H54 (cell line): ENCODE measurements around the gene MBD1.

Experiments used
- DNase-seq: peaks from one replicate; pipeline ENCODE4 v3.0.0; 2011; ENCODE audit warnings: low spot score, mixed read lengths; ENCODE audit not compliant: insufficient read length
- FAIRE-seq: peaks from 3 replicates; lab custom pipeline; 2011; peaks lifted over from hg19 to GRCh38; lab: Jason Lieb, UNC
- POLR2A ChIP-seq: IDR thresholded peaks from 2 replicates; pipeline ENCODE4 v1.6.1; 2011; ENCODE audit warnings: low read depth, mild to moderate bottlenecking, low read length

The MBD1 gene

DNA sequence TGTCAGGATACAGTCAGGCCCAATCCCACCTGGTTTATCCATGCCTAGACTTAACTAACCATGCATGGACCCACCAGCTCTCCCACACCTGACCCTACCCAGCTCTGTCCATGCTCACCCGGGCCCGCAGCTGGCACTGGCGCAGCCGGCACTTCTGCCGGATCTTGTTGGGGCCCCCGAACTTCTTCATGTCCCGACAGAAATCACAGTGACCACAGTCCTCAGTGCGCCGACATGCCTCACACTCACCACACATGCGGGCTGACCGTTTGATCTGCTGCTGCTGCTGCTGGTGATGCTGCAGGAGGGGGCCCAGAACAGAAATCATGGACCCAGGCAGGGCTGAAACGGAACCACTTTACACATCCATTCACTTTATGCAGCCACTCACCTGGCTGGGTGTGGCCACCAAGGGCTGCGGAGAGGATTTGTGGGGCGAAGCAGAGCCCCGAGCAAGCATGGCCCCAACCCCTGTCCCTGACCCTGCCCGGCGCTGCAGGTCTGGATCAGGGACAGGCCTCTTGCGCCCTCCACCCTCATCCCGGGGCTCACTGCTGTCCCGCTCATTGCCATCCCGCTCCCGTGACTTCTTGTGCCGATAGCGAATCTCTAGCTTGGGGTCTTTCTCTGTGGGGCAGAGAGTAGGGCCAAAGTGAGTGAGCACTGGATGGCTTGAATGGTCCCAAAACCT lies 4.5 kb upstream of the MBD1 start:
- DNase-seq, result no peak
- no peak for FAIRE-seq
- TF ChIP-seq POLR2A, result no peak

GRCh38 chr18:50285071-50285470 lies 3.7 kb upstream of the MBD1 start:
- FAIRE-seq, result no peak
- no peak for TF ChIP-seq POLR2A
- no peak for DNase-seq

DNA sequence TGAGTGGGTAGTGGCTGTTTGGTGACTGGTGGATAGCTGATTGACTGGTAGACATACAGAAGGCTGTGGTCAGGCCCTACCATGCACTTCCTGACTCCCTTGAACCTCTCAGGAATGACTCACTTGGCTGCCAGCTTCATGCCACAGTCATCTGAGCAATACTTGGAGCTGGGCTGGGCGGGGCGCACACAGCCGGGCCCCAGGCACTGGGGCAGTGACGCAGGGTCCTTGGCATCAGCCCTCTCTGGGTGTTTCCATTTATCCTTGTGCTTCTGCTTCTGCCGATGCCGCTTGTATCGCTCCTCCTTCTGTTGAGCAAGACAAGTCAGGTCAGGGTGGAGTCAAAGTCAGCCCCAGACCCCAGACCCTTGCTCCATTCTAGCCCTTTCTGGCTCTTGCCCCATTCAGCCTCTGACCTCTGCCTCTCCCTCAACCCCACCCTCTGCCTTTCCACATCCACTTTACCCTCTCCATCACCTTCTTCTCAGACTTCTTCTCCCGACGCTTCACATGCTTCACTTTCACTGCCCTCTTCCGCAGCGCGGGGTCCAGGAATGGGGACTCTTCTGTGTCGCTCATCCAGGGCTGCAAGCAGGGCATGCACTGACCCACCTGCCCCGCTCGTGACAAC lies 3.0 kb upstream of the MBD1 start:
- FAIRE-seq (no peak), DNase-seq (peak; percentile 63)
- no peak for TF ChIP-seq POLR2A

GRCh38 chr18:50283469-50284209 lies 2.3 kb upstream of the MBD1 start:
- FAIRE-seq, result no peak
- no peak for DNase-seq
- TF ChIP-seq POLR2A, result no peak

DNA sequence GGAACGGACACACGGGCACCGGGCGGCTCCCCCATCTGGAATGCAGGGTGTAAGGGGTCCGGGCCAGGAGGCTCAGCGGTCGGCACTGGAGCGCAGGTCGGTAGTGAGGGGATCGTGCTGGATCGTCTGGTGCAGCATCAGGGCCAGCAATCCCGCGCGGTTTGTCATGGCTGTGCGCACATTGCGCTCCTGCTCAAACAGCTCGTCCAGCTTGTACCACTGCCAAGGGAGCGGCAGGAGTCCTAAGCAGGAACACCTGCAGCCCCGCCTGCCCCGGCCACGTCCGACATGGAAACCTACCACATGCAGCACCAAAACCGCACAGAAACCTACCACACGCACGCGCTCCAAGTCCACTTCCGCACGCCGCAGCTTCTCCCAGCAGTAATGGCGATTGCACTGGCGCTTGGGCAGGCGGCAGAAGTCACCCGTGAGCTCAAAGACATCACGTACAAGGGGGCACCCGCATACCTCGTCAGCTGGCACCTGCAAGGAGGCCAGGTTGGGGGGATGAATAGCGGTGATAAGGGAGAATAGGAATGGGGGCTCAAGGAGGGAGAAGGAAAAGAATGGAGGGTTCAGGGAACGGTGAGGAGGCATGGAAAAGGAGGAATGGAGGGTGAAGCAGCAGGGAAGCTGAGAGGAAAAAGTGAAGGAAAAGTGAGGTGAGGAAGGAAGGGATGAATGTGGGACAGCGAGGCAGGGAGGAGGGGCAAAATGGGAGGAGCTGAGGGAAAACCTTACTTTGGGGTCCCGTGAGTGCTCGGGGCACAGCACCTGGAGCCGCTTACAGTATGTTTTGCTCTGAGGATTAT lies 1.4 kb upstream of the MBD1 start:
- DNase-seq (no peak), FAIRE-seq (no peak)
- TF ChIP-seq POLR2A, result no peak

DNA sequence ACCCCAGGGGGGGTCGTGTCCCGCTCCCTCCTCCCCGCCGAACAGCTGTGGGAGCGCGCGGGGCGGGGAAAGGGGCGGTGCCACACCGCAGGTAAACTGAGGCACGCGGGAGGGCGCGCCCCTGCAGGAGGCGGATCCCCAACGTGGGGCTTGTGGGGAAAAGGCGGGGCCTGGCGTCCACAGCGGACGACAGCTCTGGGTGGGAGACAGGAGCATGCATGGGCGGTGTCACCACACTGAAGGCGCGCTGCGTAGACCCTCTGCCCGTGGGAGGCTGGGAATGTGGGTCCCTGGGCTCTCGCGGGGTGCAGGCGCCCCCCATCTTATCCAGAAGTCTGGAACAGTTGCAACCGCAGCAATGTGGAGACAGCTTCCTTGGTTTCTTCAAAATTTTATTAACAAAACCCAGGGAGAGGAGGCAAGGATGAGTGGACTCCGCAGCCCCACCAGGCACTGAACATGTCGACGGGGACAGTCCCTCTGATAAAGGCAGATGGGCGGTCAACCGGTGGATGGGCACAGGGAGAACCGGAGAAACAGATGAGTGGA lies 723 bp upstream of the MBD1 start:
- FAIRE-seq (no peak), DNase-seq (no peak)
- no peak for TF ChIP-seq POLR2A

DNA sequence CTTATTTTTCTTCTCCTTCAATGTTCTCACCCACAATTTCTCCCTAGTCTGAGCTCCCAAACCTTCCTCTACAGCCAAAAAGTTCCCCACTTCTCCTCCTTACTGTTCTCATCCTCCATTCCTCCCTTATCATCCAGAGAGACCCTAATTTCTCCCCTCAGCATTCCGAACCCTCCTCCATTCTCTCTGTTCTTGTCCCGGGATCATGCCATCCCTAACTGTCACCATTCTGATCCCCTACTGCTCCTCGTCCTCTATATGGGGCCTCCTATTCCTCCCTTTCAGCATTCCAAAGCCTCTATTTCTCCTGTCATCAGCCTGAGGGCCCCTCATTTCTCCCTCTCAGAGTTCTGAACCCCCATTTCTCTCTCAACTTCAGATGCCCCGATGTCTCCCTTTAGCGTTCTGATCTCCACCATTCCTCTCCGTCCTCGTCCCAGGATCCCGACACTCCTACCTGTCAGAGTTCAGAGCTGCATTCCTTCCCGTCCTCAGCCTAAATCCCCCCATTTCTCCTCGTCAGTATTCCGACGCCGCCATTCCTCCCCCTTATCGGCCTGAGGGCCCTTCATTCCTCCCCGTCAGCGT lies 522 bp downstream of the MBD1 start:
- no peak for DNase-seq
- no peak for TF ChIP-seq POLR2A
- FAIRE-seq, result no peak

DNA sequence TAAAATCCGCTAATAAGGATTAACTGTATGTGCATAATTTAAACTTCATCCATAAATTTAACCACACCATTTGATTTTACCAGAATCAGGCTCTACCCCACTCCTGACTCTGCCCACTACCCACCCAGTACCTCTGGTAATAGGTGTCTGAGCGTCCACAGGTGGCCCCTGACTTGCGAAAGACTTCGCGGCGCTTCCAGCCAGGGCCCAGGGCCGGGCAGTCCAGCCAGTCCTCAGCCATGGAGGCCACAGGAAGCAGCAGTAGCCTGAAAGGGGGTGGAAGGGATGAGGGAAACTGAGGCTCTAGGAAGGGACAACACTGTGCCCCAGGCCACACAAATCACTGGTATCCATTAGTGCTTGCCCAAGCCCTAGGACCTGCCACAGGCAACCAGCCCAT lies 1.6 kb downstream of the MBD1 start:
- TF ChIP-seq POLR2A, result no peak
- FAIRE-seq, result no peak
- no peak for DNase-seq

GRCh38 chr18:50277942-50278341 lies 3.4 kb downstream of the MBD1 start:
- FAIRE-seq (no peak), DNase-seq (no peak)
- no peak for TF ChIP-seq POLR2A

DNA sequence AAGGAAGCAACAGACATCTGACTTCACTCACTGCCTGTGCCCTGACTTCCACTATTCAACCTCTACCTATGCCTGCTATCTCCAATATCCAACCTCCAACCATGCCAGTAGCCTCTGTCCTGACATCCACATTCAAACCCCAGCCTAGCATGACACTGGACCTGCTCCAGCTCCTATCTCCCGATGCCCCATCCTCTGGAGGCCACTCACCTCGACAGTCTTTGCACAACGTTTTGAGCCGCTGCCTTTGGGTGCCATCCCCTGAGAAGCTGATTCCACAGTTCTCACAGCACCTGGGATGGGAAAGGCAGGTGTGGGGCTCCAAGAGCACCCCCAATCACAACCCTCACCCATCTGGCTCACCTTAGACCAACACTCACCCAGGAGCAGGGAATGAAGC lies 4.9 kb downstream of the MBD1 start:
- no peak for TF ChIP-seq POLR2A
- DNase-seq (no peak), FAIRE-seq (no peak)

- FAIRE-seq, result no peak
- no peak for TF ChIP-seq POLR2A
- DNase-seq, result no peak
Measured at GRCh38 chr18:50275503-50276036, 5.8 kb downstream of the MBD1 start.

DNA sequence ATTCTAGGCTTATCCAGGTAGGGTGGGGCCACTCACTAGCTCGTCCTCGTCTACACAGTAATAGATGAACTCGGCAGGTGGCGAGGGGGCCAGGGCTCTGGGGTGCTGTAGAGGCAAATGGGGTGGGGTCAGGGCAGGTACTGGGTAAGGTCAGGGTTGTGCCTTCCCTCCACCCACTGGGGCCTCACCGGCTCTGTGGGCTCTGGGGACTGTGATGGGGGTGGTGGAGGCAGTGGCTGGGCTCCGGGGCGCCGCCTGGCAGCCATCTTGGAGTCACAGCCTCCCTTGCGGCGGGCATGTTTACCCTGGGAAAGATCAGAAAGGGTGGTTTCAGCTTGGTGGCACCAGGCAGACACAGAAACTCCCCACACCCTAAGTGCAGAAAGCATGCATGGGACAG lies 6.4 kb downstream of the MBD1 start:
- no peak for TF ChIP-seq POLR2A
- DNase-seq (no peak), FAIRE-seq (no peak)

DNA sequence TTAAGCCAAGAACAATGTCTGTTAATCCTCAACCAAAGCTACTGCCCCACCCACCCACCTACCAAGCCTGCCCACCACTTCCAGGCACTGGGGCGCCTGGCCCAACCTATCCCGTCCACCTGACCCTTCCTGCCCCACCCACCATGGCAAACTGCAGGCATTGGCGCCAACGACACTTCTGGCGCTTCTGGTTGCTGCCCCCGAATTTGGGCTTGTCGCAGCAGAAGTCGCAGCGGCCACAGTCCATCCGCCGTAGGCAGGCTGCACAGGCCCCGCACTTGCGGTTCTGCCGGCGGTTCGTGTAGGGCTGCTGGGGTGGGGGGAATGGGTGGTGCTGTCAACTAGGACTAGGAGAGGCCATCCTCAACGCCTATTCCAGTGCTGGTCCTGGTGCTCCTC lies 7.3 kb downstream of the MBD1 start:
- DNase-seq (no peak), FAIRE-seq (no peak)
- TF ChIP-seq POLR2A, result no peak
